Urothelium cell line (cell line): ENCODE measurements around the gene HPS4.

Experiments used
- DNase-seq: peaks from one replicate; pipeline ENCODE4 v3.0.0; 2011; ENCODE audit warnings: low spot score, mixed read lengths
- FAIRE-seq: peaks from 2 replicates; lab custom pipeline; 2011; peaks lifted over from hg19 to GRCh38; lab: Jason Lieb, UNC

The HPS4 gene

DNA sequence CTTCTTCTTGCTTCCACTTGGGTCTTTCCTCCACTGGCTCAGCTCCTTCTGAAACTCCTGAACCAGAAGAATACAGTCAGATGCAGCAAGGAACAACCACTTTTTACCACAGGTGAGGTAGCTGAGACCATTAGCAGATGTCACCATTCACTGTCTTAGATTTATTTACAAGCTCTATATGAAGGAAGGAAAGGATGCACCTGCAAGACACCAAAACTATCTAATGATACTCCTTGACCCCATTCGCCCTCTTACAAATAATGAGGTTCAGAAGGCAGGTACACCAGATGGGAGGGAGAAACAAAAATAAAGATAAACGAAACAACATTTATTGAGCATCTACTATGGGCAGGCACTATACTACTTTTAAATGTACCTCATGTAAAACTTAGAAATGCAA lies 18.4 kb upstream of the HPS4 start:
- DNase-seq (no peak), FAIRE-seq (no peak)

DNA sequence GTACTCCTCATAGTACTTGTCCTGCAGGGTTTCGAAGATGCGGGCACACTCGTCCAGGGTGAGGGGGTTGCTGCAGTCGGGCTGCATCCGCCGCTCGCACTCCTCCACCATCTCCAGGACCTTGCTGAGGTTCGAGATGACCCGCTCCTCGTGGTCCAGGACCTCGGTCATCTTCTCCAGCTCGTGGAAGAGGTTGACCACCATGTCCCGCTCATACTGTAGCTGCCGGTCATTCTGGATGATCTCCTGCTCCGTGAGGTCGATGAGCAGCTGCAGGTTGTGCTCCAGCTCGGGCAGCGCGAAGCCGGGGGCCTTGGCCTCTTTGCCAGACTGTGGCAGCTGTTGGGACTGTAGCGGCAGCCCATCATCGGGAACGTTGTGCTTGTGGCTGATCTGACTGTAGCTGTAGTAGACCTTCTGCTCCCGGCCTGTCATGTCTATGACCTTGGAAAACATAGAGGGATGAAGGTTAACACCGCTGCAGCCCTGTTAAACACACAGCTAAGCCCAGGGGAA lies 15.7 kb upstream of the HPS4 start:
- peak; percentile 94 for FAIRE-seq

GRCh38 chr22:26496456-26496855 lies 12.9 kb upstream of the HPS4 start:
- DNase-seq: no peak
- FAIRE-seq: peak; percentile 82

More for the DNA sequence above, 15.7 kb upstream of the HPS4 start:
- no peak for DNase-seq

GRCh38 chr22:26494506-26494905 lies 10.9 kb upstream of the HPS4 start:
- FAIRE-seq: peak; percentile 67

DNA sequence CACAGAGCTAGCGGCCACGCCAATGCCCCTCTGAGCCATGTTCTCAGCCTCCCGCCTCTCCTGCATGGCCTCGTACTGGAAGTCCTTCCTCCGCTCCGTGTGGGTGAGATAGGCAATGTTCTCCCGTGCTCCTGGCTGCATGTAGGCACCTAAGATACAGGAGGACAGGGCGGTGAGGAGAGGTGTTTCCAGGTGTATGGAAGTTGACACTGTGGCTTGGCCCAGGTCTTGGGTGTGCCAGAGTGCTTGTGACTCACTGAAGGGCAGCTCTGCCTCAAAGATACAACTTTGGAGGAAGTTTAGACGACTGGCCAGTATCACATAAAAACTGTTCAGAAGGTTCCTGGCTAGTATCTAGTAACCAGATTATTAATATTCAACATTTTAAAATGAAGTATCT lies 8.6 kb upstream of the HPS4 start:
- FAIRE-seq (no peak), DNase-seq (no peak)

More at GRCh38 chr22:26494506-26494905, 10.9 kb upstream of the HPS4 start:
- DNase-seq: no peak

DNA sequence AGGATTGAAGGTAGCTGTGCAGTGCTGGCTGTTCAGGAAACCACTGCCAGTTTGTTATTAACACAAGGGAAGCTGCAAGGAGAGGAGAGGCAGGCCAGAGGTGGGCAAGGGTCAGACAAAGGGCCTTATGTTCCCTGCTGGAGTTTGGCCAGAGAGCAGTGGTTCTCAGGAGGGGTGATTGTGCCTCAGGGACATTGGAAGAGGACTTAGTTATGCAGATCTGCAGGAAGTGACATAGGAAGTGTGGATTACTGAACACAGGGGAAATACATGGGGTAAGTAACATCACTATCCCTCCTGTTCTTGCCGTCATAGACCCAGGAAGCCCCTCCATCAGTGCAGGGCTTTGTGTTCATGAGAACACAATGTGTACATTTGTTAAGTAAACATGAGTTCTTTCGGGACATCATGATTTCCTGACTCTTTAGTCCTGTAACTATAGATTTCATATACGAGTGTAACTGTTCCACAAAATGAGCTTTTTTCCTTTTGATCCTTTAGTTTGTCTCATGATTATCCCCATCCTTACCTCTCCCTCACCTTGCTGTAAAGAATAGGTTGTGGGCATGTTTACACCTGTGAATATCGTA lies 6.0 kb upstream of the HPS4 start:
- FAIRE-seq: no peak
- no peak for DNase-seq

DNA sequence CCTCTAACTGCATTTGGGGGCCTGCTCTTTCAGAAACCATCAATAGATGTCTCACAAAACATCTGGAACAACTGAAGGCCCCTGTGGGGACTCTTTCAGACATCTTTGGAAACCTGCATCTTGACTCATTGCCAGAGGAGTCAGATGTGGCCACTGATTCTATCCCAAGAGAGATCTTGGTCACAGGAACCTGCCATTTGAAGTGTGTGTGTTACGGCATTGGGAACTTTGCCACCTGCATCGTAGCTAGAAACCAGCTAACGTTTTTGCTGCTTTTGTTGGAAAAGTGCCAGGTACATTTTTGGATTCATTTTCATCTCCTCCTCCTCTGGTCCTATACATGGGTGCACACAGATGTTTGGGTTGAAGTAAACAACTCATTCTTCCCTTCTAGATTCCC lies 4.4 kb upstream of the HPS4 start:
- DNase-seq (no peak), FAIRE-seq (no peak)

GRCh38 chr22:26486394-26486793 lies 2.8 kb upstream of the HPS4 start:
- FAIRE-seq (no peak), DNase-seq (no peak)

DNA sequence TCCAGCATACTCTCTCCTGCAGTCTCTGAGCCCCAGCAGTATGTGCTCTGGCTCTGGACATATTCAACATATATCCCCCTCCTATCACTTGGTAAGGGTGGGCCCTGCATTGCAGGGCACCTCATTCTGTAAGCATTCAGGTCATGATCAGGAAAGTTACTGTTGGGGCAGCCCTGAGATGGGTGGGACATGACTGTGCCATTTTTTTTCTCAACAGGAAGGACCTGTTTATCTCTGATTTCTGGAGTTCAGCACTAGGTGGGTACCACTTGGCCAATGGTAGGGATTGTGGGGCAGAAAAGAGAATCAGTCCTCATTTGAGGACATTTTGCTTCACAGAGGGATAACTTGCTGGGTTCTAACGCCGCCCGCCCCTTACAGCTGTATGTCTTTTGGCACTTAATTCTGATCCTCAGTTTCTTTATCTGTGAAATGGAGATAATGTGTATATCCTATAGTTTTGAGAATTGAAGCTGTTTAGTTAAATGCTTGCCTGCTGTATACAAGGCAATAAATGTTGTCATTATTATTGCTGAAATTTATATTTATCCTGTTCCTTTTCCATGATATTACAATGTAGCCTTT lies 2.3 kb upstream of the HPS4 start:
- no peak for FAIRE-seq
- DNase-seq: no peak

DNA sequence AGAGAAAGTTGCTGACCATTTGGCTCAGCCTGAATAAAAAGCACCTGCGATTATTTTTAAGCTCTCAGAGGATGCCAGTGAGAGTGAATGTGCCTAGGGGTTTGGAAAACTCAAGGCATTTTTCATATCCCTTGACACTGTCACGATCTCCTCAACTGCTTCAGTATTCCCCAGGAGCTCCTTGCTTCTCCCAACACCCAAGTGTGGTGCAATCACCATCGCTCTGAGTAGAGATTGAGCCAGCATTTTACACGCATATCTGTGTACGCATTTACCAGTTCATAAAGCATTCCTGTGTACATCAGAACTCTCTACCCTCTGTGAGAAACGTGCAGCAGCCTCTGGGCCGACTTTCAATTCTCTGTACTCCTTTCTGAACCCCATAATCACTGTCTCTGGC lies 1.4 kb upstream of the HPS4 start:
- no peak for DNase-seq
- no peak for FAIRE-seq

DNA sequence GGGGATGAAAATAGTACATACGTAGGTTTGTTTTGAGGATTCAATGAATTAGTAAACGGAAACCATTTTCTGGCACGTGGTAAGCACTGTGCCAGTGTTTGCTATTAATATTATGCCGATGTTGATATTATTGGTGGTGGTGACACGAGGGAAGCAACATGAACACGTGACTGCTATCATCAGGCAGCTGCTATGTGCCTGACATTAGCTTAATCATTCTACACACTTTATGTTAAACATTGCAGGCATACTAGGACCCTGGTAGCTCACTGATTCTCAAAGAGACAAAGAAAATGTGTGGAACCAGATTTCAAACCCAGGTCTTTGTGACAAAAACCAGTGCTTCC lies 750 bp upstream of the HPS4 start:
- FAIRE-seq: no peak

GRCh38 chr22:26483043-26483438 lies 542 bp downstream of the HPS4 start:
- no peak for DNase-seq
- FAIRE-seq: no peak

More for the DNA sequence above, 750 bp upstream of the HPS4 start:
- no peak for DNase-seq

GRCh38 chr22:26482161-26482560 lies 1.4 kb downstream of the HPS4 start:
- no peak for DNase-seq
- FAIRE-seq: no peak

- no peak for DNase-seq
- FAIRE-seq: no peak
These were observed 1.9 kb downstream of the HPS4 start for GRCh38 chr22:26481694-26482093.

DNA sequence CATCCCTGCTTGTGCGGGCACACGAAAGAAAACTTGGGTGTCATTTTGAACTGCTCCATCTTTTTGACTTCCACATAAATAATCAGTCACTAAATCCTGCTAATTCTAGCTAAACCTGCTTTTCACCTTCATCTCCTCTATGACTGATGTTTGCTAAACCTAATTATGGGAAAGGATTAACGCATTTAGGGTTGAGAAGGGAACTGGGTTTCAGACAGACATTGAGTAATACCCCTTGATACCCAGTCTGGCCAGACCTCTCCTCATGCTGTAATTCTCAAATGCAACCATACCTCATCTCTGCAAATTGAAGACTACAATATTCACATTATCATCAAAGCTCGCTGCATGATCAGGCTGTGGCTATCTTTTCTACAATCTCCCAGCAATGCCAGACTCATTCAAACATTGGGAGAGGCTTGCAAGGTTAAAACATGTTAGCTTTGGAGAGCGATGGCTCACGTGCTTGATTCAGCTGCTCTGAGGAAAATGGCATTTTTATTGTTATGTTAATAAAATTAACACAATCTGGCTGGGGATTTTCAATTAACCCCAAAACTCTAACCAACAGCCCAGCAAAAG lies 2.4 kb downstream of the HPS4 start:
- FAIRE-seq: peak; percentile 95

GRCh38 chr22:26480611-26480932 lies 3.0 kb downstream of the HPS4 start:
- DNase-seq: no peak
- peak; percentile 58 for FAIRE-seq

More for the DNA sequence above, 2.4 kb downstream of the HPS4 start:
- no peak for DNase-seq

DNA sequence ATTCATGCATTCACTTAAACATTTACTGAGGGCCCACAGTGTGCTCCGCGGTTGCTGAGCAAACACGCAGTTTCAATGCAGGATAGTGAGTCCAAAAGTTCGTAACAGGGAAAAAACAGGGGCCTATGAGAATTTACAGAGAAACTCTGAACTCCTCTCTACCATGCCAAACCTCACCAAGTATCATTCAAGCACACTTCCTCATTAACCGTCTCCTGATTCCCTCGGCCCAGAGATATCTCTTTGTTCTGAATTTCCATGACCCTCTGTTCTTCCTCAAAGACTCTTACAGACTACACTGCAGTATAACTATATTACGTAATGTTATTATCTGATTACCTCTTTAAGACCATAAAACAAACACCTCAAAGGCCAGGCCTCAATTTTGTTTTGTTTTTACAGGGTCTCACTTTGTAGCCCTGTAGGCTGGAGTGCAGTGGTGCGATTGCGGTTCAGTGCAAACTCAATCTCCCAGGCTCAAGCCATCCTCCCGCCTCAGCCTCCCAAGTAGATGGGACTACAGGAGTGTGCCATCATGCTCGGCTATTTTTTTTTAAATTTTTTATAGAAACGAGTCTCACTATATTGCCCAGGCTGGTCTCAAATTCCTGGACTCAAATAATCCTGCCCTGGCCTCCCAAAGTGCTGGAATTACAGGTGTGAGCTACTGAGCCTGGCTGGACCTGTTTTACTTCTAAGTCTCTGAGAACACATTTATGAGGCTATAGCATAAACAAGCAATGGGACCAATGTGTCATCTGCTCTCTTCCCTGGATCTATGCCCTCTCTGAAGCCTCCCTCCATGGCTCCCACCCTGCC lies 3.6 kb downstream of the HPS4 start:
- DNase-seq (no peak), FAIRE-seq (peak; percentile 58)

GRCh38 chr22:26479043-26479791 lies 4.4 kb downstream of the HPS4 start:
- no peak for DNase-seq
- no peak for FAIRE-seq

DNA sequence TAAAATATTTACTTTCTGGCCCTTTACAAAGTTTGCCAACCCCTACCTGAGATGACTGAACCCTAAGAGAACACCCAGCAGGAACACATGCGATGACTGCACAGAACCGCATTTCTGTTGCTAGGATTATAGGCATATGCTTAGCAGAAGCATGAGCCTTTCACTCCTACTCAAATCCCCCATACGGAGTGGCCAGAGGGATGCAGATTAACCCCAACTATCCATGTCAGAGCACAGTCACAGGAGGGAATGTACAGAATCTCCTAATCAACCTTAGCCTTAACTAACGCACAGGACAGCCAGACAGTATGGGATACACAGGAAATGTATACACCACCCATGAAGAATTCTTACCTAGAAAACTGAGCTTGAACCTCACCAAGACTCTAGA lies 6.2 kb downstream of the HPS4 start:
- no peak for FAIRE-seq
- peak; percentile 52 for DNase-seq

- FAIRE-seq (peak; percentile 91), DNase-seq (peak; percentile 90)
These were observed 6.8 kb downstream of the HPS4 start for GRCh38 chr22:26476705-26477340.

DNA sequence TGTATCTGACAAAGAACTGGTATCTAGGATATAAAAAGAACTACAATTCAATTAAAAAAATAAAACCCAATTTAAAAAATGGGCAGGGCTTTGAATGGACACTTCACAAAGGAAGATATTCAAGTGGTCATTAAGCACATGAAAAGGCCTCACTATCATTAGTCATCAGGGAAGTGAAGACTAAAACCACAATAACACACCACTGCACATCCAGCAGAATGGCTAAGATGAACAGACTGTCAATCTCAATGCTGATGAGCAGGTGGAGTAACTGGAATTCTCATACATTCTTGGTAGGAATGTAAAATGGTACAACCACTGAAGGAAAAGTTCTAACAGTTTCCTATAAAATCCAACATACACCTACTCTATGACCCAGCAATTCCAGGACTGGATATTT lies 8.9 kb downstream of the HPS4 start:
- FAIRE-seq (peak; percentile 99), DNase-seq (peak; percentile 78)
